ENCODE measurements around the gene MCEE. TPM values are rescaled to one million over a fixed set of nuclear protein-coding genes. Genes with fewer than 3 reads are reported as not detected.
"Not testable (repeated sequence)": the region's sequence is repeated elsewhere in the genome, so short reads cannot be mapped to it uniquely, and the experiment has no call there.

The MCEE gene
- total RNA-seq, 4 donors from 2014 or later = 7.5 to 17.2 (median 12.2) TPM

- Histone ChIP-seq H3K36me3 (peaks cover 0 to 80% (median 0%) of the 10 kb centered on the region in 3 donors), H3K4me1 (no peaks in the 10 kb centered on the region)
These were observed 9.8 kb downstream of the MCEE start for GRCh38 chr2:71120195-71120594.

GRCh38 chr2:71117063-71117462 is 13.0 kb downstream of the MCEE start:
- H3K4me1 ChIP-seq = no peaks in the 10 kb centered on the region
- no peak for DNase-seq (ENCODE audit: low spot score in 2 of 2)
- no peaks in the 10 kb centered on the region for H3K9me3 ChIP-seq
- peaks cover 0 to 91% (median 0%) of the 10 kb centered on the region in 3 donors for H3K36me3 ChIP-seq
- no peak overlapping the region for H3K4me3 ChIP-seq
- H3K27me3 ChIP-seq = no peaks in the 10 kb centered on the region
- TF ChIP-seq EP300 (IDR thresholded peaks at IDR 0.05) = no peak
- TF ChIP-seq POLR2A (IDR thresholded peaks at IDR 0.05) = no peak
- TF ChIP-seq CTCF (IDR thresholded peaks at IDR 0.05) = no peak
- no peak overlapping the region for H3K27ac ChIP-seq

More at GRCh38 chr2:71120195-71120594, 9.8 kb downstream of the MCEE start:
- Histone ChIP-seq H3K4me3 (no peak overlapping the region), H3K27ac (no peak overlapping the region), H3K9me3 (no peaks in the 10 kb centered on the region), H3K27me3 (no peaks in the 10 kb centered on the region)
- TF ChIP-seq CTCF (IDR thresholded peaks at IDR 0.05) = no peak
- TF ChIP-seq POLR2A (IDR thresholded peaks at IDR 0.05) = no peak
- TF ChIP-seq EP300 (IDR thresholded peaks at IDR 0.05) = no peak
- DNase-seq (ENCODE audit: low spot score in 2 of 2) = no peak
- WGBS, 2 donors = 85 to 92% methylated on average over 6 of the region's 6 CpGs

GRCh38 chr2:71113843-71114242 is 16.2 kb downstream of the MCEE start:
- Histone ChIP-seq H3K4me3 (no peak overlapping the region), H3K27me3 (no peaks in the 10 kb centered on the region), H3K27ac (no peak overlapping the region), H3K36me3 (peaks cover 0 to 81% (median 0%) of the 10 kb centered on the region in 3 donors), H3K4me1 (no peaks in the 10 kb centered on the region), H3K9me3 (no peaks in the 10 kb centered on the region)
- 91 to 92% methylated on average over 1 of the region's 1 CpG for WGBS, 2 donors
- no peak for DNase-seq (ENCODE audit: low spot score in 2 of 2)
- no peak for TF ChIP-seq EP300 (IDR thresholded peaks at IDR 0.05)
- TF ChIP-seq POLR2A (IDR thresholded peaks at IDR 0.05) = no peak
- no peak for TF ChIP-seq CTCF (IDR thresholded peaks at IDR 0.05)

- Histone ChIP-seq H3K27me3 (no peaks in the 10 kb centered on the region), H3K36me3 (peaks cover 0 to 35% (median 0%) of the 10 kb centered on the region in 3 donors), H3K4me3 (no peak overlapping the region), H3K4me1 (no peaks in the 10 kb centered on the region), H3K9me3 (no peaks in the 10 kb centered on the region), H3K27ac (no peak overlapping the region)
- WGBS, 2 donors = 86 to 91% methylated on average over 2 of the region's 2 CpGs
- TF ChIP-seq EP300 (IDR thresholded peaks at IDR 0.05) (no peak), CTCF (IDR thresholded peaks at IDR 0.05) (no peak), POLR2A (IDR thresholded peaks at IDR 0.05) (no peak)
- no peak for DNase-seq (ENCODE audit: low spot score in 2 of 2)
These were observed 21.9 kb downstream of the MCEE start for GRCh38 chr2:71108091-71108490.

- not testable (repeated sequence) for H3K27me3 ChIP-seq; DNase-seq (ENCODE audit: low spot score in 2 of 2); H3K27ac ChIP-seq; H3K4me3 ChIP-seq; H3K4me1 ChIP-seq; H3K9me3 ChIP-seq
- peaks cover 0 to 23% (median 0%) of the 10 kb centered on the region in 3 donors for H3K36me3 ChIP-seq
- 83 to 89% methylated on average over 6 of the region's 6 CpGs for WGBS, 2 donors
These were observed 23.6 kb downstream of the MCEE start for GRCh38 chr2:71106463-71106862.

- 87% methylated on average over 3 to 5 of the region's 5 CpGs for WGBS, 2 donors
- Histone ChIP-seq H3K36me3 (peaks cover 0 to 4% (median 0%) of the 10 kb centered on the region in 3 donors), H3K4me1 (no peaks in the 10 kb centered on the region), H3K27me3 (no peaks in the 10 kb centered on the region), H3K27ac (no peak overlapping the region), H3K4me3 (no peak overlapping the region), H3K9me3 (no peaks in the 10 kb centered on the region)
- no peak for DNase-seq (ENCODE audit: low spot score in 2 of 2)
- TF ChIP-seq CTCF (IDR thresholded peaks at IDR 0.05) (no peak), POLR2A (IDR thresholded peaks at IDR 0.05) (no peak), EP300 (IDR thresholded peaks at IDR 0.05) (no peak)
These were observed 26.2 kb downstream of the MCEE start for GRCh38 chr2:71103809-71104208.

Data from tibial nerve (tissue), 4 donors.